HepG2 (cell line): ENCODE results near the gene SVBP. TPM values are rescaled to one million over a fixed set of nuclear protein-coding genes. Genes with fewer than 3 reads are reported as not detected.

Experiments
- AHDC1 ChIP-seq: sonication (generic); formaldehyde crosslinking; IDR thresholded peaks from 2 replicates; pipeline ENCODE4 v1.5.1; 2020; ENCODE audit warnings: mild to moderate bottlenecking, missing genetic modification reagents, borderline replicate concordance
- EED ChIP-seq: sonication (generic); formaldehyde crosslinking; IDR thresholded peaks from 2 replicates; pipeline ENCODE4 v1.5.0; 2020; ENCODE audit warnings: mild to moderate bottlenecking, missing genetic modification reagents
- HMGXB3 ChIP-seq: sonication (generic); formaldehyde crosslinking; IDR thresholded peaks from 2 replicates; pipeline ENCODE4 v1.4.0; 2020; ENCODE audit warnings: missing genetic modification reagents, borderline replicate concordance
- ISX ChIP-seq: sonication (generic); formaldehyde crosslinking; conservative IDR thresholded peaks from 2 replicates; pipeline ENCODE4 v1.5.0; 2020; ENCODE audit warnings: missing genetic modification reagents
- PAXIP1 ChIP-seq: sonication (generic); formaldehyde crosslinking; conservative IDR thresholded peaks from 2 replicates; pipeline ENCODE4 v1.4.0; 2020; ENCODE audit warnings: mild to moderate bottlenecking, missing genetic modification reagents, moderate library complexity
- POGZ ChIP-seq: sonication (generic); formaldehyde crosslinking; IDR thresholded peaks from 2 replicates; pipeline ENCODE4 v1.4.0; 2020; ENCODE audit warnings: mild to moderate bottlenecking, missing genetic modification reagents
- RFX1 ChIP-seq: fragments of 450-650 bp; IDR thresholded peaks from 2 replicates; pipeline ENCODE4 v1.6.1; 2017
- SMAD1 ChIP-seq: sonication (generic); formaldehyde crosslinking; IDR thresholded peaks from 2 replicates; pipeline ENCODE4 v1.4.0; 2020; ENCODE audit warnings: missing genetic modification reagents, low read depth, mild to moderate bottlenecking, borderline replicate concordance
- TGIF2 ChIP-seq: IDR thresholded peaks from 2 replicates; pipeline ENCODE4 v1.6.1; 2016; ENCODE audit warnings: control low read depth, missing compliant biosample characterization
- ZGPAT ChIP-seq: IDR thresholded peaks from 2 replicates; pipeline ENCODE4 v1.6.1; 2016; ENCODE audit warnings: mild to moderate bottlenecking
- ZNF124 ChIP-seq: sonication (generic); formaldehyde crosslinking; IDR thresholded peaks from 2 replicates; pipeline ENCODE4 v1.4.0; 2020; ENCODE audit warnings: missing genetic modification reagents
- ZNF333 ChIP-seq: sonication (generic); formaldehyde crosslinking; IDR thresholded peaks from 2 replicates; pipeline ENCODE4 v1.4.0; 2020; ENCODE audit warnings: mild to moderate bottlenecking, missing genetic modification reagents, borderline replicate concordance
- ZNF782 ChIP-seq: sonication (generic); formaldehyde crosslinking; IDR thresholded peaks from 2 replicates; pipeline ENCODE4 v1.4.0; 2020; ENCODE audit warnings: missing genetic modification reagents, mild to moderate bottlenecking, borderline replicate concordance
- polyA plus RNA-seq, 8 experiments: library from polyadenylated mRNA; depleted of rRNA in 3 of 8; stranded (reverse) in 7 of 8; unstranded in 1 of 8; fragments of >200 nt; fragmentation: Illumina TruSeq in 4 of 8; extraction: Trizol in 4 of 8; gene quantifications; 2 replicates each; pipeline versions ENCODE4 v1.2.1 to v1.2.3, GENCODE V29; 2011 to 2016; ENCODE audit warnings: low read depth in 4 of 8, missing spikeins in 1 of 8, mixed read lengths in 1 of 8; ENCODE audit not compliant: insufficient read depth in 1 of 8
- total RNA-seq, 5 experiments: library from RNA; depleted of rRNA; stranded (reverse); fragments of >200 nt; fragmentation: Illumina TruSeq; extraction: Trizol; gene quantifications; 2 replicates each; pipeline ENCODE4 v1.2.3, GENCODE V29; 2016; ENCODE audit warnings: low read depth in 1 of 5

The SVBP gene
- total and polyA plus RNA-seq, 2 of the 13 experiments (the other 11 are each of a cell fraction or from before 2014, with no cell fraction given), result 28.8 to 48.2 TPM

- TF ChIP-seq AHDC1 (CRISPR knock-in tag), result no peak
- no peak for TF ChIP-seq EED (CRISPR knock-in tag)
- TF ChIP-seq ZNF333 (CRISPR knock-in tag), result no peak
- no peak for TF ChIP-seq ZNF782 (CRISPR knock-in tag)
- TF ChIP-seq ZNF124 (CRISPR knock-in tag), result no peak
- no peak for TF ChIP-seq SMAD1 (CRISPR knock-in tag)
- TF ChIP-seq RFX1, result no peak
- peak; percentile 44; the same call in 1 of the 2 replicates for TF ChIP-seq PAXIP1
- TF ChIP-seq ISX (CRISPR knock-in tag), result no peak
- peak; percentile 20; the same call in 1 of the 2 replicates for TF ChIP-seq ZGPAT (CRISPR knock-in tag)
- TF ChIP-seq POGZ (CRISPR knock-in tag), result peak; percentile 3; the same call in 1 of the 2 replicates
- no peak; the same call in 1 of the 2 replicates for TF ChIP-seq TGIF2
- TF ChIP-seq HMGXB3, result no peak
Measured at GRCh38 chr1:42816585-42817439, at the start of gene SVBP, which contains the start of gene ERMAP (continued).
